KMS-11 (cell line): ENCODE results near the gene MAP4.
"Not testable (repeated sequence)": the region's sequence is repeated elsewhere in the genome, so short reads cannot be mapped to it uniquely, and the experiment has no call there.

Source experiments
- H2AFZ ChIP-seq: fragments of 200-600 bp; sonication (generic); 2 replicates; pipeline ENCODE4 v1.6.1; 2016; ENCODE audit warnings: antibody characterized with exemption, mixed run types, low read depth
- H3K27ac ChIP-seq: fragments of 200-600 bp; sonication (generic); 2 replicates; pipeline ENCODE4 v1.6.1; 2016; ENCODE audit warnings: mild to moderate bottlenecking, mixed run types
- H3K27me3 ChIP-seq: fragments of 200-600 bp; sonication (generic); 2 replicates; pipeline ENCODE4 v1.6.1; 2017; ENCODE audit warnings: mild to moderate bottlenecking, low read depth, mixed run types, moderate library complexity; ENCODE audit not compliant: insufficient read depth
- H3K36me3 ChIP-seq: fragments of 200-600 bp; sonication (generic); 2 replicates; pipeline ENCODE4 v1.6.1; 2017; ENCODE audit warnings: mild to moderate bottlenecking, mixed run types; ENCODE audit not compliant: insufficient read depth
- H3K4me1 ChIP-seq: fragments of 200-600 bp; sonication (generic); 2 replicates; pipeline ENCODE4 v1.6.1; 2016; ENCODE audit warnings: mild to moderate bottlenecking, low read depth, mixed run types; ENCODE audit not compliant: poor library complexity, severe bottlenecking
- H3K4me2 ChIP-seq: fragments of 200-600 bp; sonication (generic); 2 replicates; pipeline ENCODE4 v1.7.0; 2016; ENCODE audit warnings: mild to moderate bottlenecking, mixed run types
- H3K4me3 ChIP-seq: fragments of 200-600 bp; sonication (generic); IDR thresholded peaks from 2 replicates; pipeline ENCODE4 v1.6.1; 2017; ENCODE audit warnings: low read depth, low read length, mixed read lengths; ENCODE audit not compliant: insufficient read depth
- H3K79me2 ChIP-seq: fragments of 200-600 bp; sonication (generic); 2 replicates; pipeline ENCODE4 v1.6.1; 2016; ENCODE audit warnings: low read depth, mixed run types; ENCODE audit not compliant: insufficient read depth
- H3K9ac ChIP-seq: fragments of 200-600 bp; sonication (generic); 2 replicates; pipeline ENCODE4 v1.6.1; 2016; ENCODE audit warnings: mild to moderate bottlenecking, mixed run types
- H4K20me1 ChIP-seq: fragments of 200-600 bp; sonication (generic); 2 replicates; pipeline ENCODE4 v1.6.1; 2016; ENCODE audit warnings: mild to moderate bottlenecking, mixed run types; ENCODE audit not compliant: insufficient read depth
- CTCF ChIP-seq: fragments of 200-600 bp; sonication (generic); conservative IDR thresholded peaks from 2 replicates; pipeline ENCODE4 v1.6.1; 2017; ENCODE audit warnings: low read depth, mild to moderate bottlenecking, antibody characterized with exemption, low read length, moderate library complexity, mixed read lengths

MAP4 gene

GRCh38 chr3:48016301-48016973, at the start of gene MAP4:
Gene MAP4, minus strand, starts transcription at chr3:48016416. Its CDS starts 17,556 bp downstream, at chr3:47998860.
- Histone ChIP-seq H3K79me2 (peaks cover 8% of the 10 kb centered on the region; the same call in 1 of the 2 replicates), H3K4me3 (no peak within 1 kb of the TSS), H3K4me2 (no peak within 1 kb of the TSS), H2AFZ (no peak within 1 kb of the TSS), H3K9ac (no peak within 1 kb of the TSS), H3K27ac (no peak within 1 kb of the TSS), H3K4me1 (peaks cover 36% of the 10 kb centered on the region), H4K20me1 (no peaks in the 10 kb centered on the region), H3K27me3 (no peaks in the 10 kb centered on the region), H3K36me3 (no peaks in the 10 kb centered on the region)
- TF ChIP-seq CTCF: no peak

- H3K9ac ChIP-seq: no peak overlapping the region
- H3K79me2 ChIP-seq: peaks cover 62% of the 10 kb centered on the region; the same call in 1 of the 2 replicates
- no peaks in the 10 kb centered on the region; the same call in 1 of the 2 replicates for H4K20me1 ChIP-seq
- no peak overlapping the region for H2AFZ ChIP-seq
- no peak overlapping the region for H3K27ac ChIP-seq
- no peak overlapping the region for H3K4me3 ChIP-seq
- H3K36me3 ChIP-seq: no peaks in the 10 kb centered on the region
- TF ChIP-seq CTCF: no peak
- H3K27me3 ChIP-seq: no peaks in the 10 kb centered on the region
- no peak overlapping the region for H3K4me2 ChIP-seq
- H3K4me1 ChIP-seq: peaks cover 27% of the 10 kb centered on the region
These were observed 48.8 kb upstream of the MAP4 start for GRCh38 chr3:48065035-48065434.

- H3K4me2 ChIP-seq: no peak overlapping the region
- H3K27ac ChIP-seq: no peak overlapping the region
- peaks cover 57% of the 10 kb centered on the region; the same call in 1 of the 2 replicates for H3K79me2 ChIP-seq
- no peaks in the 10 kb centered on the region; the same call in 1 of the 2 replicates for H4K20me1 ChIP-seq
- no peak overlapping the region for H3K4me3 ChIP-seq
- TF ChIP-seq CTCF: no peak
- H3K9ac ChIP-seq: no peak overlapping the region
- peaks cover 20% of the 10 kb centered on the region for H3K4me1 ChIP-seq
- no peak overlapping the region for H2AFZ ChIP-seq
- H3K27me3 ChIP-seq: no peaks in the 10 kb centered on the region
- H3K36me3 ChIP-seq: no peaks in the 10 kb centered on the region
These were observed 48.1 kb upstream of the MAP4 start for GRCh38 chr3:48064292-48064829.

GRCh38 chr3:48061586-48061985, 45.4 kb upstream of the MAP4 start:
- not testable (repeated sequence) for H3K4me3 ChIP-seq, H3K27ac ChIP-seq, H3K4me2 ChIP-seq, H3K36me3 ChIP-seq, H2AFZ ChIP-seq, H3K9ac ChIP-seq, H3K27me3 ChIP-seq, H4K20me1 ChIP-seq
- peaks cover 47% of the 10 kb centered on the region; the same call in 1 of the 2 replicates for H3K79me2 ChIP-seq
- H3K4me1 ChIP-seq: peaks cover 22% of the 10 kb centered on the region

- Histone ChIP-seq H3K4me3 (no peak overlapping the region), H3K9ac (no peak overlapping the region), H3K4me1 (peaks cover 6% of the 10 kb centered on the region), H3K79me2 (peaks cover 22% of the 10 kb centered on the region; the same call in 1 of the 2 replicates), H4K20me1 (no peaks in the 10 kb centered on the region), H3K27ac (no peak overlapping the region), H3K4me2 (no peak overlapping the region), H3K27me3 (no peaks in the 10 kb centered on the region), H3K36me3 (no peaks in the 10 kb centered on the region), H2AFZ (no peak overlapping the region)
- no peak for TF ChIP-seq CTCF
These were observed 41.9 kb upstream of the MAP4 start for GRCh38 chr3:48058091-48058490.
